OCI-LY3 (cell line): ENCODE data around the gene XIAP.

Source experiments
- EZH2phosphoT487 ChIP-seq: fragments of 200-600 bp; shearing (Covaris generic); IDR thresholded peaks from 2 replicates; pipeline ENCODE4 v1.6.1; 2018; ENCODE audit warnings: antibody characterized with exemption, mixed run types, low read depth
- TF ChIP-seq, protein P1 (sequence below): fragments of 200-600, 300-600 bp; sonication (generic); IDR thresholded peaks from 2 replicates; pipeline ENCODE4 v1.5.1; 2014; ENCODE audit warnings: antibody characterized with exemption, low read length, low read depth

DNA sequence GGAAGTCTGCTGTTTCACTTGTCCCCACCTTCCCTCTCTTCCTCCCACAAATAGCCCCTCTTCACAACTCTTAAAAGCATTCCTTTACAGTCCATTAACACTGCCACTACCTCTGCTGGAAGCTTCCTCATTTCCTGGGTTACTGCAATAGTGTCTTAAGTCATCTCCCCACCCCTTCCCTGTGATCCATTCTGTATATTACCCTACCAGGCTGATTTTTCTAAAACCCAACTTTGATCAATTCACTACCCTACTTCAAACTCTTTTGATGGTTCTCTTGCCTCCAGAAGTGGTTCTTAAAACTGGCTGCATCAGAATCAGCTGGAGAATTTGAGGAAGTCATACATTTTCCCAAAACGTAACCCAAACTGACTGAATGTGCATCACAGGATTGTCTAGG lies 8.8 kb upstream of the XIAP start:
- TF ChIP-seq, protein P1, sequence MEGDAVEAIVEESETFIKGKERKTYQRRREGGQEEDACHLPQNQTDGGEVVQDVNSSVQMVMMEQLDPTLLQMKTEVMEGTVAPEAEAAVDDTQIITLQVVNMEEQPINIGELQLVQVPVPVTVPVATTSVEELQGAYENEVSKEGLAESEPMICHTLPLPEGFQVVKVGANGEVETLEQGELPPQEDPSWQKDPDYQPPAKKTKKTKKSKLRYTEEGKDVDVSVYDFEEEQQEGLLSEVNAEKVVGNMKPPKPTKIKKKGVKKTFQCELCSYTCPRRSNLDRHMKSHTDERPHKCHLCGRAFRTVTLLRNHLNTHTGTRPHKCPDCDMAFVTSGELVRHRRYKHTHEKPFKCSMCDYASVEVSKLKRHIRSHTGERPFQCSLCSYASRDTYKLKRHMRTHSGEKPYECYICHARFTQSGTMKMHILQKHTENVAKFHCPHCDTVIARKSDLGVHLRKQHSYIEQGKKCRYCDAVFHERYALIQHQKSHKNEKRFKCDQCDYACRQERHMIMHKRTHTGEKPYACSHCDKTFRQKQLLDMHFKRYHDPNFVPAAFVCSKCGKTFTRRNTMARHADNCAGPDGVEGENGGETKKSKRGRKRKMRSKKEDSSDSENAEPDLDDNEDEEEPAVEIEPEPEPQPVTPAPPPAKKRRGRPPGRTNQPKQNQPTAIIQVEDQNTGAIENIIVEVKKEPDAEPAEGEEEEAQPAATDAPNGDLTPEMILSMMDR: no peak
- no peak for TF ChIP-seq EZH2phosphoT487
